GM10847 (cell line): ENCODE measurements around the gene RTKN2.

Experiments
- POLR2A ChIP-seq: IDR thresholded peaks from 2 replicates; pipeline ENCODE4 v1.6.1; 2011; ENCODE audit not compliant: insufficient read length; ENCODE audit errors: extremely low read depth

The RTKN2 gene

GRCh38 chr10:62170732-62171131 lies 97.9 kb downstream of the RTKN2 start:
- no peak for TF ChIP-seq POLR2A

- no peak for TF ChIP-seq POLR2A
These were observed 102.1 kb downstream of the RTKN2 start for GRCh38 chr10:62166331-62167131.

GRCh38 chr10:62165803-62166202 lies 102.8 kb downstream of the RTKN2 start:
- no peak for TF ChIP-seq POLR2A

GRCh38 chr10:62163024-62163423 lies 105.6 kb downstream of the RTKN2 start:
- TF ChIP-seq POLR2A = no peak

GRCh38 chr10:62162261-62162981 lies 106.2 kb downstream of the RTKN2 start:
- no peak for TF ChIP-seq POLR2A

- TF ChIP-seq POLR2A = no peak
These were observed 109.3 kb downstream of the RTKN2 start for GRCh38 chr10:62159351-62159750.

GRCh38 chr10:62157601-62158000 lies 111.0 kb downstream of the RTKN2 start:
- no peak for TF ChIP-seq POLR2A

GRCh38 chr10:62155054-62155680 lies 113.5 kb downstream of the RTKN2 start:
- no peak for TF ChIP-seq POLR2A

- no peak for TF ChIP-seq POLR2A
These were observed 114.4 kb downstream of the RTKN2 start for GRCh38 chr10:62154231-62154630.

- no peak for TF ChIP-seq POLR2A
These were observed 115.5 kb downstream of the RTKN2 start for GRCh38 chr10:62153191-62153590.

GRCh38 chr10:62149621-62150020 lies 119.0 kb downstream of the RTKN2 start:
- TF ChIP-seq POLR2A = no peak

GRCh38 chr10:62148155-62148554 lies 120.5 kb downstream of the RTKN2 start:
- no peak for TF ChIP-seq POLR2A

- TF ChIP-seq POLR2A = no peak
These were observed 121.2 kb downstream of the RTKN2 start for GRCh38 chr10:62147425-62147824.

GRCh38 chr10:62136931-62137330 lies 131.7 kb downstream of the RTKN2 start:
- TF ChIP-seq POLR2A = no peak

GRCh38 chr10:62133618-62134017 lies 135.0 kb downstream of the RTKN2 start:
- no peak for TF ChIP-seq POLR2A
